Transverse colon (tissue), 3 donors: ENCODE measurements around the gene MGMT.

Experiments used
- CTCF ChIP-seq, 5 experiments: fragments of 200-600 bp in 3 of 5; fragments of 450-650 bp in 2 of 5; sonication (generic) in 3 of 5; IDR thresholded peaks; 1 replicate in 2 of 5; 2 replicates in 3 of 5; pipeline ENCODE4 v1.5.1; 2016 to 2017; ENCODE audit warnings: antibody characterized with exemption in 5 of 5, inconsistent platforms in 3 of 5, mild to moderate bottlenecking in 2 of 5, moderate library complexity in 1 of 5
- EP300 ChIP-seq: sonication (generic); formaldehyde crosslinking; IDR thresholded peaks from one replicate; pipeline ENCODE4 v1.6.1; 2017; ENCODE audit warnings: antibody characterized with exemption, low read depth

DNA sequence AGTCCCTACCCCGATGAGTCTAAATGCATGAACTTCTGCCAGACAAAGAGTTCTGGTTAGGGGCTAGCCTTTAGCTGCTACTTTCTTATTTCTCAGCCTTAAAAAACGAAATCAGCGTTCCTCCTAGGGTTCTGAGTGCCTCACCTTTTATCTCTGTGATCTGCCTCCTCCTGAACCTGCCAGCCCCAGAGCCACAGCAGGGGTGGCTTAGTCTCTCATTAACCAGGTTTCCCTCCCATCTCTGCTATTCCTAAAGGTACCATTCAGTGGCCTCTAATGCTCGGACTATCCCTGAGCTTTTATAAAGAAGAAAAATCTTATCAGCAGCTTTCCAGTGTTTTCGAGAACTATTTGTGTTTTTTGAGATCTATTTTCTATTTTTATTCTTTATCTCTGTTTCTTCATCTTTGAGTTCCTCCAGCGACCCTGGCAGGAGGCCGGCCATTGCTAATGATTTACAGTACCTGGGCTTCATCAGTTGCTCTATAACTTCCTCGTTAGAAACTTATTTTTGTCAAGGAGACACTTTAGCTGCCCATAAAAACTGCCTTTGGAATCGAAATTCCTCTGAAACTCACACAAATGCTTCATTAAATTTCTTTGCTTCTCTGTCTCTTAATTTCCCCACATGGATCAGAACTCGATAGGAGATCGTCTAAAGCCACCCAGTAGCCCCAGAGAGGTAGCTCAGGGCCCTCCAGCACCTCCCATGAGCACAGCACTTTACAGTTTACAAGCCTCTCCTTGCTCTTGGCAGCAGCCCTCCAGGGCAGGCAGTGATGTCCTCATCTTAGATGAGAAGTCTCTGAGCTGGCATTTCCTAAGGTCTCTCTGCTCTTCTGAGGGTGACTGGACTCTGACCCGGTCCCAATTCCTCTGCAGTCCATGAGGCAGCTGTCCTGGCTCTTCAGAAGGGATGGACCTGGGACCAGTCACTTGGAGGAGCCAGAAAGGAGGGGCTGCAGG lies 347.9 kb downstream of the MGMT start:
- TF ChIP-seq CTCF (IDR thresholded peaks at IDR 0.05), result no peak
- no peak for TF ChIP-seq EP300
